Nephron progenitor cell (in vitro differentiated cells): ENCODE results near the gene PLD1.

Source experiments
- DNase-seq: peaks from one replicate; pipeline ENCODE4 v3.0.0; 2021
- H3K27ac Mint-ChIP-seq: 2 replicates; pipeline ENCODE4 v1.8.0; 2021; ENCODE audit warnings: mild to moderate bottlenecking, moderate library complexity, mixed read lengths
- H3K27me3 Mint-ChIP-seq: 2 replicates; pipeline ENCODE4 v1.8.0; 2021; ENCODE audit warnings: mild to moderate bottlenecking, low read depth, mixed read lengths; ENCODE audit not compliant: poor library complexity
- H3K36me3 Mint-ChIP-seq: 2 replicates; pipeline ENCODE4 v1.8.0; 2021; ENCODE audit warnings: low read depth, mixed read lengths
- H3K4me1 Mint-ChIP-seq: 2 replicates; pipeline ENCODE4 v1.8.0; 2021; ENCODE audit warnings: mixed read lengths
- H3K4me3 Mint-ChIP-seq: 2 replicates; pipeline ENCODE4 v1.8.0; 2021; ENCODE audit warnings: mild to moderate bottlenecking, moderate library complexity, mixed read lengths
- H3K9me3 Mint-ChIP-seq: 2 replicates; pipeline ENCODE4 v1.8.0; 2021; ENCODE audit warnings: mild to moderate bottlenecking, moderate library complexity, mixed read lengths
- TF ChIP-seq, protein P1 (sequence below): fragments of 200-600 bp; sonication (generic); IDR thresholded peaks from 2 replicates; pipeline ENCODE4 v1.5.0; 2021; ENCODE audit warnings: antibody characterized with exemption

The PLD1 gene

GRCh38 chr3:171835116-171835515 lies 24.8 kb upstream of the PLD1 start:
- Mint-ChIP-seq H3K4me3 (no peak overlapping the region), H3K36me3 (no peaks in the 10 kb centered on the region), H3K9me3 (no peaks in the 10 kb centered on the region), H3K4me1 (peaks cover 33% of the 10 kb centered on the region), H3K27ac (no peak overlapping the region), H3K27me3 (peaks cover 13% of the 10 kb centered on the region)
- no peak for DNase-seq
- TF ChIP-seq, protein P1, sequence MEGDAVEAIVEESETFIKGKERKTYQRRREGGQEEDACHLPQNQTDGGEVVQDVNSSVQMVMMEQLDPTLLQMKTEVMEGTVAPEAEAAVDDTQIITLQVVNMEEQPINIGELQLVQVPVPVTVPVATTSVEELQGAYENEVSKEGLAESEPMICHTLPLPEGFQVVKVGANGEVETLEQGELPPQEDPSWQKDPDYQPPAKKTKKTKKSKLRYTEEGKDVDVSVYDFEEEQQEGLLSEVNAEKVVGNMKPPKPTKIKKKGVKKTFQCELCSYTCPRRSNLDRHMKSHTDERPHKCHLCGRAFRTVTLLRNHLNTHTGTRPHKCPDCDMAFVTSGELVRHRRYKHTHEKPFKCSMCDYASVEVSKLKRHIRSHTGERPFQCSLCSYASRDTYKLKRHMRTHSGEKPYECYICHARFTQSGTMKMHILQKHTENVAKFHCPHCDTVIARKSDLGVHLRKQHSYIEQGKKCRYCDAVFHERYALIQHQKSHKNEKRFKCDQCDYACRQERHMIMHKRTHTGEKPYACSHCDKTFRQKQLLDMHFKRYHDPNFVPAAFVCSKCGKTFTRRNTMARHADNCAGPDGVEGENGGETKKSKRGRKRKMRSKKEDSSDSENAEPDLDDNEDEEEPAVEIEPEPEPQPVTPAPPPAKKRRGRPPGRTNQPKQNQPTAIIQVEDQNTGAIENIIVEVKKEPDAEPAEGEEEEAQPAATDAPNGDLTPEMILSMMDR = no peak

DNA sequence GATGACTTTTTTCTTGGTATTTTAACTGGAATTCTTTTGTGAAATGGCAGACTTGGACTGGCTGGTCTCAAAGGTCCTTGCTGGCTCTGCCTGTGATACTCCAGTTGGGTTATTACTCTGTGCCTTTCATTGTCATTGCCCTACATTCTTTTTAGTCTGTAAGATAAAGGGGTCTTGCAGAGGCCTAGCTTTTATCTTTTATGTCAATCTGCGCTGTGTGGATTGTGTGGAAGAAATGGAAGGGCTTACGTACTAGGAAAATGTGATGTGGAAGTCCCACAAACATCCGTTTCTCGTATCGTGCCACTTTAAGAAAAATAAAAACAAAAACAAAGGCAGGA lies 24.1 kb upstream of the PLD1 start:
- TF ChIP-seq, protein P1 = no peak
- Mint-ChIP-seq H3K4me3 (no peak overlapping the region), H3K4me1 (peaks cover 32% of the 10 kb centered on the region), H3K36me3 (no peaks in the 10 kb centered on the region), H3K9me3 (no peaks in the 10 kb centered on the region), H3K27ac (no peak overlapping the region), H3K27me3 (peaks cover 13% of the 10 kb centered on the region)
- no peak for DNase-seq

- Mint-ChIP-seq H3K9me3 (no peaks in the 10 kb centered on the region), H3K27ac (no peak overlapping the region), H3K4me1 (peaks cover 31% of the 10 kb centered on the region), H3K27me3 (peaks cover 16% of the 10 kb centered on the region), H3K36me3 (no peaks in the 10 kb centered on the region), H3K4me3 (no peak overlapping the region)
- no peak for DNase-seq
- TF ChIP-seq, protein P1 = peak; percentile 35
These were observed 23.6 kb upstream of the PLD1 start for GRCh38 chr3:171833789-171834460.

DNA sequence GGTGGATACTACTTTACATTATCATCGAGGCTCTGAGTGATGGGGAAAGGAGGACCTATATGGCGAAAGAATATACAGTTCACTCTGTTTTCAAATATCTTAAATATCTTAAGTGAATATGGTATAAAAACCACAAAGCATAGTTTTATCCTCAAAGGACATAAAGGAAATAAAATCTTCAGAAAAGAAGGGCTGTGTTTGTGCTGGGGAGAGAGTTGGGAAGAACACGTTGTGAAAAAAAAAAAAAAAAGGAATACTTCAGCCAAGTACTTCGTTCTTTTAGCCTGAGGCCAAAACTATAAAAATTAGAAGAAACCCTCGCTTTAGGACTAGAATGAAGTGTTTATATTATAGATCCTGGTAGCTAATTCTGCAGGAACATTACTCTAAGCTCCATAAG lies 22.7 kb upstream of the PLD1 start:
- Mint-ChIP-seq H3K36me3 (no peaks in the 10 kb centered on the region), H3K4me1 (peaks cover 22% of the 10 kb centered on the region), H3K9me3 (no peaks in the 10 kb centered on the region), H3K27ac (no peak overlapping the region), H3K27me3 (peaks cover 16% of the 10 kb centered on the region), H3K4me3 (no peak overlapping the region)
- DNase-seq = no peak
- TF ChIP-seq, protein P1 = no peak

- H3K9me3 Mint-ChIP-seq = no peaks in the 10 kb centered on the region
- H3K27ac Mint-ChIP-seq = no peak overlapping the region
- TF ChIP-seq, protein P1 = no peak
- DNase-seq = no peak
- peaks cover 20% of the 10 kb centered on the region for H3K27me3 Mint-ChIP-seq
- no peaks in the 10 kb centered on the region for H3K36me3 Mint-ChIP-seq
- peaks cover 24% of the 10 kb centered on the region for H3K4me1 Mint-ChIP-seq
- no peak overlapping the region for H3K4me3 Mint-ChIP-seq
These were observed 21.7 kb upstream of the PLD1 start for GRCh38 chr3:171831936-171832335.

DNA sequence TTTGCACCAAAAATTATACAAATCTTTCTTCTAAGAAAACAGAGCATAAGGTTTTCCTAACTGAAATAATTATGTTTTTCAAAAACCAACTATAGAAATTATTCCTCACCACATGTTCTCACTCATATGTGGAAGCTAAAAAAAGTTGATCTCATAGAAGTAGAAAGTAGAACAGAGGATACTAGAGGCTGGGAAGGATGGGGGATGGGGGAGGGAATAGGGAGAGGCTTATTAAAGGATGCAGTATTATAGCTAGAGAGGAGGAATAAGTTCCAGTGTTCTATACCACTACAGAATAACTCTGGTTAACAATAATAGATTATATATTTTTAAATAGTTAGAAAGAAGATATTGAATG lies 20.2 kb upstream of the PLD1 start:
- no peak overlapping the region for H3K4me3 Mint-ChIP-seq
- no peak overlapping the region for H3K27ac Mint-ChIP-seq
- TF ChIP-seq, protein P1 = no peak
- peaks cover 22% of the 10 kb centered on the region for H3K27me3 Mint-ChIP-seq
- peaks cover 37% of the 10 kb centered on the region for H3K4me1 Mint-ChIP-seq
- no peak for DNase-seq
- H3K36me3 Mint-ChIP-seq = no peaks in the 10 kb centered on the region
- H3K9me3 Mint-ChIP-seq = no peaks in the 10 kb centered on the region
